ENCODE measurements around the gene MAGI1. TPM values are rescaled to one million over a fixed set of nuclear protein-coding genes. Genes with fewer than 3 reads are reported as not detected.

The MAGI1 gene
- total RNA-seq, 1 donor from 2014 or later, result 18.7 TPM

DNA sequence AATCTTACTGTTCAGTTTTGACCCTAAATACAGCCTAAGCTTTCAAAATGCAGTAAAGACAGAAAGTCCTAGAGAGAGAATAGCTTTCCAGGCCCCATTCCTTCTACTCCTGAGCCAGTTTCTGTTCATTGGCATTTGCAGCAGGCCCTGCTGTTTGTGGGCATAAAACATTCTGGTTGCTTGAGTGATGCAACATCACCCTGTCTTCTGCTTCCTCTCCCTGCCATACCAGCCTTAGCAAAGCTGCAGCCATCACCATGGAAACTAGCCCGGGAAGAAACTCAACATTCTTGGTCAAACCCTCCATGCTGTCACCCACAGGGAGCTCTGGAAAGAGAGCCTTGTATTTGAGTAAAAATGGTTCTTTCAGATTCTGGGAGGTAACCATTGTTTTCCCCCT lies 325.7 kb downstream of the MAGI1 start:
- H3K27ac Mint-ChIP-seq (ENCODE audit: unreplicated experiment), result peak overlapping the region; percentile 85
- H3K4me3 Mint-ChIP-seq (ENCODE audit: unreplicated experiment), result no peak overlapping the region
- H3K9me3 Mint-ChIP-seq (ENCODE audit: low read depth), result no peaks in the 10 kb centered on the region
- no peaks in the 10 kb centered on the region for H3K27me3 Mint-ChIP-seq (ENCODE audit: low read depth)
- TF ChIP-seq, protein P1, sequence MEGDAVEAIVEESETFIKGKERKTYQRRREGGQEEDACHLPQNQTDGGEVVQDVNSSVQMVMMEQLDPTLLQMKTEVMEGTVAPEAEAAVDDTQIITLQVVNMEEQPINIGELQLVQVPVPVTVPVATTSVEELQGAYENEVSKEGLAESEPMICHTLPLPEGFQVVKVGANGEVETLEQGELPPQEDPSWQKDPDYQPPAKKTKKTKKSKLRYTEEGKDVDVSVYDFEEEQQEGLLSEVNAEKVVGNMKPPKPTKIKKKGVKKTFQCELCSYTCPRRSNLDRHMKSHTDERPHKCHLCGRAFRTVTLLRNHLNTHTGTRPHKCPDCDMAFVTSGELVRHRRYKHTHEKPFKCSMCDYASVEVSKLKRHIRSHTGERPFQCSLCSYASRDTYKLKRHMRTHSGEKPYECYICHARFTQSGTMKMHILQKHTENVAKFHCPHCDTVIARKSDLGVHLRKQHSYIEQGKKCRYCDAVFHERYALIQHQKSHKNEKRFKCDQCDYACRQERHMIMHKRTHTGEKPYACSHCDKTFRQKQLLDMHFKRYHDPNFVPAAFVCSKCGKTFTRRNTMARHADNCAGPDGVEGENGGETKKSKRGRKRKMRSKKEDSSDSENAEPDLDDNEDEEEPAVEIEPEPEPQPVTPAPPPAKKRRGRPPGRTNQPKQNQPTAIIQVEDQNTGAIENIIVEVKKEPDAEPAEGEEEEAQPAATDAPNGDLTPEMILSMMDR (IDR thresholded peaks at IDR 0.05), result no peak
- H3K36me3 Mint-ChIP-seq (ENCODE audit: low read depth), result peaks cover 3% of the 10 kb centered on the region
- H3K4me1 Mint-ChIP-seq (ENCODE audit: low read depth), result peaks cover 30% of the 10 kb centered on the region
- DNase-seq (ENCODE audit: low spot score), result no peak

DNA sequence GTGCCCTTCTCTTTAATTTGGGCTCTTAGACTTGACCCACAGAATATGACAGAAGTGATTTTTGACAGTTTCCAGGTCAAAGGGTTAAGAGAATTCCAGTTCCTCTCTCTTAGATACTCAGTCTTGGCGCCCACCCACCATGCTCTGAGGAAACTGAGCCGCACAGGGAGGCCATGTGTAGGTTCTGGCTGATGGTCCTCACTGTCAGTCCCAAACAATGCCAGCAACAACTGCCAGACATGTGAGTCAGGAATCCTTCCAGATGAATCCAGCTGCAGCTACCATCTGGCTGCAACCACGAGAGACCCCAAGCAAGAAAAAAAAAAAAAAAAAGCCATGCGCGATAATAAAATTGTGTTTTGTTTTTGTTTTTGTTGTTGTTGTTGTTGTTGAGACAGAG lies 326.6 kb downstream of the MAGI1 start:
- Mint-ChIP-seq H3K27ac (ENCODE audit: unreplicated experiment) (peak overlapping the region; percentile 65), H3K27me3 (ENCODE audit: low read depth) (no peaks in the 10 kb centered on the region), H3K4me1 (ENCODE audit: low read depth) (peaks cover 30% of the 10 kb centered on the region), H3K9me3 (ENCODE audit: low read depth) (no peaks in the 10 kb centered on the region), H3K36me3 (ENCODE audit: low read depth) (peaks cover 3% of the 10 kb centered on the region), H3K4me3 (ENCODE audit: unreplicated experiment) (no peak overlapping the region)
- TF ChIP-seq, protein P1 (IDR thresholded peaks at IDR 0.05), result no peak
- no peak for DNase-seq (ENCODE audit: low spot score)

DNA sequence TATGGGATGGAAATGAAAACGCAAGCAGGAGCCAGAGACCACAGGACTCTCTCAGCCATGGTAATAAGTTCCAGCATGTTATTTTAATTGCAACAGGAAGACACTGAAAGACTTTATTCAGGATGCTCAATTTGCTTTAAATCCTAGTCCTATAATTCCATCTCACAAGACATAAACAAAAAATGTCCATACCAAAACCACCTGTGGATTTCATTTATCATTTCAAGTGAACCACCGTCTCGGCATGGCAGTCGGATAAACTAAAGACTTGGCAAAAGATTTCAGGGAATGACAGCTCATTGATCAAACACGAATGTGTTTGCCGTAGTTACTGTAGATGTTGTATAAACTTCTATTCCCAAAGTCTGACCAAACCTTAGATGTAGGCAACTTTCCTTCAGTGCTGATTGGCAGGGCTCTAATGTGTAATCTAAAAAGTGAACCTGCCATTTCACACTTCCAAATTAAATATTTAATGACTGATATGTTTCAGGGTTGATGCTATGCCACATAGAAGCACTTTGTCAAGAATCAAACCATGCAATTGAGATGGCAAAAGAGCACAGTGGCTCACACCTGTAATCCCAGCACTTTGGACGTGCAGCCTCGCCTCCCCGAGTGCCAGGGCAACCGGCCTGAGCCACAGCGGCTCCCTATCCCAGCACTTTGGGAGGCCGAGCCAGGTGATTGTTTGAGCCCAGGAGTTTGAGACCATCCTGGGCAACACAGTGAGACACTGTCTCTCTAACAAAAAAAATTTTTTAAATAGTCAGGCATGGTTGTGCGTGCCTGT lies 331.7 kb downstream of the MAGI1 start:
- no peaks in the 10 kb centered on the region for H3K9me3 Mint-ChIP-seq (ENCODE audit: low read depth)
- no peak overlapping the region for H3K4me3 Mint-ChIP-seq (ENCODE audit: unreplicated experiment)
- peaks cover 3% of the 10 kb centered on the region for H3K36me3 Mint-ChIP-seq (ENCODE audit: low read depth)
- peaks cover 7% of the 10 kb centered on the region for H3K4me1 Mint-ChIP-seq (ENCODE audit: low read depth)
- TF ChIP-seq, protein P1 (IDR thresholded peaks at IDR 0.05), result no peak
- H3K27me3 Mint-ChIP-seq (ENCODE audit: low read depth), result no peaks in the 10 kb centered on the region
- DNase-seq (ENCODE audit: low spot score), result no peak
- H3K27ac Mint-ChIP-seq (ENCODE audit: unreplicated experiment), result no peak overlapping the region

DNA sequence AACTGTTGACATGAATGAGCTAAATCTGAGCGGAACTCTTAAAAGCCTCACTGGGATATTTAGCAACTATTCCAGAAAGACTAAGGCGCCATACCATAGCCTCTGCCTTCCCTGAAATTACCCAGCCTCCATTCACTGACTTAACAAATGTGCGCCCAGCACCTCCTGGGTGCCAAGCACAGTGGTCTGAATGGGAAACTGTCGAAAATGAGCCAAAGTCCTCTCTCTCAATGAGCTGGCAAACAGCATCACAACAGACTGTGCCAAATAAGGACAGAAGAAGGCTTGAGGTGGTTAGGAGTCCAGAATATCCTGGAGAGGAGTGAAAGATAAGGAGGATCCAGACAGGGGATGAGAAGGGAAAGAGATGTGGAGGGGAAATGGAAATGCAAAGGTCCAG lies 332.4 kb downstream of the MAGI1 start:
- no peak overlapping the region for H3K27ac Mint-ChIP-seq (ENCODE audit: unreplicated experiment)
- H3K4me1 Mint-ChIP-seq (ENCODE audit: low read depth), result peaks cover 7% of the 10 kb centered on the region
- no peaks in the 10 kb centered on the region for H3K9me3 Mint-ChIP-seq (ENCODE audit: low read depth)
- H3K4me3 Mint-ChIP-seq (ENCODE audit: unreplicated experiment), result no peak overlapping the region
- TF ChIP-seq, protein P1 (IDR thresholded peaks at IDR 0.05), result no peak
- H3K27me3 Mint-ChIP-seq (ENCODE audit: low read depth), result no peaks in the 10 kb centered on the region
- H3K36me3 Mint-ChIP-seq (ENCODE audit: low read depth), result peaks cover 3% of the 10 kb centered on the region
- DNase-seq (ENCODE audit: low spot score), result no peak

GRCh38 chr3:65703820-65704219 lies 334.9 kb downstream of the MAGI1 start:
- H3K27ac Mint-ChIP-seq (ENCODE audit: unreplicated experiment), result no peak overlapping the region
- TF ChIP-seq, protein P1 (IDR thresholded peaks at IDR 0.05), result no peak
- no peak overlapping the region for H3K4me3 Mint-ChIP-seq (ENCODE audit: unreplicated experiment)
- H3K36me3 Mint-ChIP-seq (ENCODE audit: low read depth), result peaks cover 1% of the 10 kb centered on the region
- peaks cover 7% of the 10 kb centered on the region for H3K4me1 Mint-ChIP-seq (ENCODE audit: low read depth)
- DNase-seq (ENCODE audit: low spot score), result no peak
- no peaks in the 10 kb centered on the region for H3K27me3 Mint-ChIP-seq (ENCODE audit: low read depth)
- H3K9me3 Mint-ChIP-seq (ENCODE audit: low read depth), result no peaks in the 10 kb centered on the region
